Measurements from ENCODE around the gene SPRN.
A peak's percentile ranks its signal among the peaks of the same experiment; 100 is the strongest.
"Not testable (repeated sequence)": the region's sequence is repeated elsewhere in the genome, so short reads cannot be mapped to it uniquely, and the experiment has no call there.

Gene SPRN

GRCh38 chr10:133439517-133440461, 15.4 kb upstream of the SPRN start:
- DNase-seq, result no peak

- no peak for DNase-seq
Measured at GRCh38 chr10:133438711-133439273, 14.4 kb upstream of the SPRN start.

GRCh38 chr10:133432789-133433188, 8.4 kb upstream of the SPRN start:
- not testable (repeated sequence) for DNase-seq

GRCh38 chr10:133431888-133432613, 7.6 kb upstream of the SPRN start:
- DNase-seq, result not testable (repeated sequence)

- DNase-seq, result not testable (repeated sequence)
Measured at GRCh38 chr10:133429571-133429970, 5.1 kb upstream of the SPRN start.

- DNase-seq, result not testable (repeated sequence)
Measured at GRCh38 chr10:133424102-133424501, 323 bp downstream of the SPRN start.

GRCh38 chr10:133422807-133423771, 1.3 kb downstream of the SPRN start:
- peak; percentile 38 for DNase-seq

- no peak for DNase-seq
Measured at GRCh38 chr10:133422223-133422806, 2.1 kb downstream of the SPRN start.

- no peak for DNase-seq
Measured at GRCh38 chr10:133421336-133422222, 2.8 kb downstream of the SPRN start.

GRCh38 chr10:133420579-133420978, 3.8 kb downstream of the SPRN start:
- DNase-seq, result no peak

- DNase-seq, result no peak
Measured at GRCh38 chr10:133420028-133420427, 4.4 kb downstream of the SPRN start.

GRCh38 chr10:133419211-133419950, 5.0 kb downstream of the SPRN start:
- DNase-seq, result no peak

GRCh38 chr10:133418289-133418993, 6.0 kb downstream of the SPRN start:
- no peak for DNase-seq

GRCh38 chr10:133415752-133416151, 8.7 kb downstream of the SPRN start:
- no peak for DNase-seq

GRCh38 chr10:133414401-133414800, 10.0 kb downstream of the SPRN start:
- DNase-seq, result not testable (repeated sequence)

- DNase-seq, result no peak
Measured at GRCh38 chr10:133412381-133412711, 12.1 kb downstream of the SPRN start.

- DNase-seq, result no peak
Measured at GRCh38 chr10:133411523-133412380, 12.7 kb downstream of the SPRN start.

GRCh38 chr10:133405844-133406527, 18.4 kb downstream of the SPRN start:
- DNase-seq, result no peak
